ENCODE measurements around the gene TRAF1.

GRCh38 chr9:120860083-120860482 is 66.5 kb downstream of the TRAF1 start:
- TF ChIP-seq, protein P1, sequence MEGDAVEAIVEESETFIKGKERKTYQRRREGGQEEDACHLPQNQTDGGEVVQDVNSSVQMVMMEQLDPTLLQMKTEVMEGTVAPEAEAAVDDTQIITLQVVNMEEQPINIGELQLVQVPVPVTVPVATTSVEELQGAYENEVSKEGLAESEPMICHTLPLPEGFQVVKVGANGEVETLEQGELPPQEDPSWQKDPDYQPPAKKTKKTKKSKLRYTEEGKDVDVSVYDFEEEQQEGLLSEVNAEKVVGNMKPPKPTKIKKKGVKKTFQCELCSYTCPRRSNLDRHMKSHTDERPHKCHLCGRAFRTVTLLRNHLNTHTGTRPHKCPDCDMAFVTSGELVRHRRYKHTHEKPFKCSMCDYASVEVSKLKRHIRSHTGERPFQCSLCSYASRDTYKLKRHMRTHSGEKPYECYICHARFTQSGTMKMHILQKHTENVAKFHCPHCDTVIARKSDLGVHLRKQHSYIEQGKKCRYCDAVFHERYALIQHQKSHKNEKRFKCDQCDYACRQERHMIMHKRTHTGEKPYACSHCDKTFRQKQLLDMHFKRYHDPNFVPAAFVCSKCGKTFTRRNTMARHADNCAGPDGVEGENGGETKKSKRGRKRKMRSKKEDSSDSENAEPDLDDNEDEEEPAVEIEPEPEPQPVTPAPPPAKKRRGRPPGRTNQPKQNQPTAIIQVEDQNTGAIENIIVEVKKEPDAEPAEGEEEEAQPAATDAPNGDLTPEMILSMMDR (IDR thresholded peaks at IDR 0.05), result no peak
- TF ChIP-seq POLR2A (IDR thresholded peaks at IDR 0.05), result no peak
